Measurements from ENCODE around the gene SLC4A4. TPM values are rescaled to one million over a fixed set of nuclear protein-coding genes. Genes with fewer than 3 reads are reported as not detected.
A peak's percentile ranks its signal among the peaks of the same experiment; 100 is the strongest.

The SLC4A4 gene
- polyA plus RNA-seq, 3 donors = 72.6 to 73.7 (median 72.6) TPM

DNA sequence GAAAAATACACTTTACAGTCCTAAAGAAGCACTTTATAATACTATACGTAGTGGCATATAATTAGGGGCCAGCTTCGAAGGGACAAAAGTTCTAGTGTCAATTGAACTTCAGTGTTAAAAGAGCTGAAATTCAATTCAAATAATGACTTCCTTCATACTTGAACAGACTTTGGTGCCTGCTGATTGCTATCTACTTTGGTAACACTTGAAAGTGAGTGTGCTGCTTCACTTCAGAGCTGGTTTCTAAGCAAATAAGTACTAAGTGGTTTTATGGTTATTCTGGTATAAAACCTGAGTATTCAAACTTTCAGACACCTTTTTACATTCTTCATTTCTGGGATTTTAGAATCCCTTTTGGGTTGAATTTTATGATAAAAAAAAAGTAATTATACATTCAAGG, 107.0 kb downstream of the SLC4A4 start:
- no peak for DNase-seq (ENCODE audit: extremely low read depth in 1 of 11, low read depth in 9 of 11, low spot score in 4 of 11)

DNA sequence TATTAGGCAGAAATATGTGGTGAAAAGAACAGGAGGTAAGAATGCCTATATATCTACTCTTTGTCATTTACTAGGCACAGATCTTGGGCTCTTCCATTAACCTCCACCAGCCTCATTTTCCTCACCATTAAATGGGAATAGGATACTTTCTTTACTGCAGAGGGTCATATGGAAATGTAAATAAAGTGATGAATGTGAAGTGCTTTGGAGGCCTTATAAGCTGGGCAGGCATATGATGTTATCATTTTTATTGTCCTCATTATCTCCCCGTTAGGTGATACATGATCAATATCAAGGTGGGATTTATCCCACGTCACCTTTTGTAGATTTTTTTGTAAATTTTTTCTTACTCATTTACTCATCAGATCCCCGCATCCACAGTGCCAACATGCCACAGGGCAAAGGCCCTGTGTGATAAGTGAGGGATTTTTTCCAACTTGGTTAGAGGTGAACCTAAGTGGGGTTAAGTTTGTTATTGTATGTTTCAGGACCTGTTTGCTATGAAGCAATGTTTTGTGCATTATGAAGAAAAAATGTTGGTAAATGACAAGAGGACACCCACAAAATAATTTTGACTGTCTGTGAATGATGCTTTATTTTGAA, 107.8 kb downstream of the SLC4A4 start:
- DNase-seq (ENCODE audit: extremely low read depth in 1 of 11, low read depth in 9 of 11, low spot score in 4 of 11) = no peak

DNA sequence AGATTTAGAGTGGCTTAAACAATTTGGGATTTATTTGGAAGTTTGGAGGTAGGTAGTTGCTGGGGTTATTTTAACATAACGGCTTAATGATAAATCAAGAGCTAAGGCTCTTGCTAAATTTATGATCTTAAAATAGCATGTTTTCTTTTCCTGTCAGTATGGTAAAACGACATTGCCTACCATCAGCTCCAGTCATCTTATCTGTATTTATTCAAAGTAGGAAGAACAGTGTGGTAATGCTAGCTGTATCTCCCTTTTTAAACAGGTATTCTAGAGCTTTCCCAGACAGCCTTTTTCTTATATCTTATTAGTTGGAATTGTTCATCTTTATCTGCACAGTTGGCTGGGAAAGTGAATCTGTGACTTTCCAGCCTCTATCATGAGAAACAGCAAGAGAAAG, 110.2 kb downstream of the SLC4A4 start:
- DNase-seq (ENCODE audit: extremely low read depth in 1 of 11, low read depth in 9 of 11, low spot score in 4 of 11) = no peak

DNA sequence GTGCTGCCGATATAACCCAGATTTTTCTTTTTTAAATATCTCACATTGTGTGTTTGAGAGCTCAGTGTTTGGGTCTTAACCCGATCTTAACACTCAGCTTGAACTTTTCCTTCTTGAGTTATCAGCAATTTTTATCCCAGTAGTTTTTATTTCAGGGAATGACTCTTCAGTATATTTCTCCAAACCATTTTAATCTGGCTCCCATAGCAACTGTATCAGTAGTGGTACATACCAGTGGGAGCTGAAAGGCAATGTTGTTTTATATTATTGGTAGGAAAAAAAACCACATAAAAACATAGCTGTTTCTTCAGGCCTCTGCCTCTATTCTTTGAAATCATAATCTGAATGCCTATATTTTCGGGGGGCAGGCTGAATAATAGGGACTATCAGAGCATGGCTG, 111.1 kb downstream of the SLC4A4 start:
- no peak for DNase-seq (ENCODE audit: extremely low read depth in 1 of 11, low read depth in 9 of 11, low spot score in 4 of 11)

GRCh38 chr4:71453531-71453930, 114.7 kb downstream of the SLC4A4 start:
- no peak for DNase-seq (ENCODE audit: extremely low read depth in 1 of 11, low read depth in 9 of 11, low spot score in 4 of 11)

GRCh38 chr4:71456841-71457240, 118.0 kb downstream of the SLC4A4 start:
- no peak for DNase-seq (ENCODE audit: extremely low read depth in 1 of 11, low read depth in 9 of 11, low spot score in 4 of 11)

DNA sequence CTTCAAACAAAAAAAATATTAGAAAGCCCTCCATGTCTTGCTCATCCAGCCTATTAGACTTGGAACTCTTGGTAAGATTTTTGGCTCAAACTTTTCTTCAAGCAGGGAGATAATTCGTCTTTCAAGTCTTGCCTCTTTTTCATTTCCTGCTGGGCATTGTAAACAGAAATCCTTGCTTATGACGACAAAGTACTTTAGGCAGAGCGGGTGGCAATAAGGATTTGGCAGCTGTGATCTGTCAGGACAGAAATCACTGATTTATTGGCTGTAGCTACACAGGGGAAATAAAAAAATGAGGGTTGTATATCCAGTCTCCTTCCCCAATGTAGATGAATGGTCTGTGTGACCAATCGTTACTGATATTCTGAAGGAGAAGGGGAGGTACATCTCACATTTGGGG, 121.6 kb downstream of the SLC4A4 start:
- DNase-seq (ENCODE audit: extremely low read depth in 1 of 11, low read depth in 9 of 11, low spot score in 4 of 11) = no peak

DNA sequence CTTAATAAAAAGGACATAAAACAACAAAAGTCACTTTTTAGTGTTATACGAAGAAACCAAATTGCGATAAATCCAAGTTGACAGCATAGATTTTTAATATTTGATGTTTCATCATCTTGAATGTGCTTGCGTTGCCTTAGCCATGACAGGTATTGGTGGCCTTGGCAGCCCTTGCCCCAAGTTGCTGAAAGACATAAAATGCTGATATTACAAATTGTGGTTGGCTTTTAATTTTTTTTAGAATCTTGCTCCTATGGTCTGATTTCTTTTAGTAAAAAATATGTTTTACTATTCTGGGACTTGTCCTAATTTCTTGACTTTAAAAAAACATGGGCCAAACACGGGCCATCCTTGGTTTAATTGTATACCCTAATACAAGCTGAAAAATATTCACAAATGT, 122.6 kb downstream of the SLC4A4 start:
- DNase-seq (ENCODE audit: extremely low read depth in 1 of 11, low read depth in 9 of 11, low spot score in 4 of 11) = no peak

GRCh38 chr4:71466775-71467174, 128.0 kb downstream of the SLC4A4 start:
- no peak for DNase-seq (ENCODE audit: extremely low read depth in 1 of 11, low read depth in 9 of 11, low spot score in 4 of 11)

DNA sequence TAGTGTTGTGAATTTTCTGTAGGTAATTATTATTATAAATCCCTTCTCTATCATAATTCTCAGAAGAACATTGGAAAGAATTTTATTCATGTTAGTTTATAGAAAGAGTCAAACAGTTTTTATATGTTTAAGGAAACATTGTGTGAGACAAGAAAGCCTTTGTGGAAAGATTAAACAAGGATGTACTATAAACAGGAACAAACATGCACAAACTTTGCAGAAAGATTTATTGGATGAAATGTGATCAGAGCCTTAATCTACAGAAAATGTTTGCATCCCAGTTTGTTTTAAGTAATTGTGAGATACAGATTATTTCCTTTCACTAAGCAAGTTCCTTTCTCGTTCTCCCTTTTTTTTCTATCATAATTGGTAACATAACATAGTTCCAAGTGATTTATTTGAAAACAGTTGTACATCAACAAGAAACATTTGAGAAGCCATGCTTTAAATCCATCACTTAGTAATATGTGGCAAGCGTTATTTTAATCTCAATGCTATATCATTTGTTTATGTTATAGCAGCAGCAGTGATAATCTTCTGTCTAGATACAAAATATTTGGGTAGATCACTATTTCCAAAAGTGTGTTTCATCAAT, 129.4 kb downstream of the SLC4A4 start:
- DNase-seq (ENCODE audit: extremely low read depth in 1 of 11, low read depth in 9 of 11, low spot score in 4 of 11) = no peak

DNA sequence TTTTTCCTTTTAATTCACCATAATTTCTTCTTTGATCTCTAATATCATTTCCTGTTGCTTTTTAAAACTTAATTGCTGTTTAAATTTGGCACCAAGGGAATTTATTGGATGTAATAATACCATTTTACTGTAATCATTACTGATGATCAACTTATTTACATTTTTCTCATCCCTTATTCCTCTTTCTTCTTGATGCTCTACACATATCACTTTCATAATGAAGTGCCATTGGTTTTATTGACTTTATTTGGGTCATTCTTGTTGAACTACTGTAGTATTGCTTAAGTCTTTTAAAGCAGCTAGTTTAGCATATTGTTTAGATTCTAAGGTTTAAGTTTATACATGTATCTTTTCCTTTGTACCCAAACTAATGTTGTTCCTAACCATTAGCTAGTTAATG, 130.7 kb downstream of the SLC4A4 start:
- no peak for DNase-seq (ENCODE audit: extremely low read depth in 1 of 11, low read depth in 9 of 11, low spot score in 4 of 11)

GRCh38 chr4:71470524-71470923, 131.7 kb downstream of the SLC4A4 start:
- no peak for DNase-seq (ENCODE audit: extremely low read depth in 1 of 11, low read depth in 9 of 11, low spot score in 4 of 11)

DNA sequence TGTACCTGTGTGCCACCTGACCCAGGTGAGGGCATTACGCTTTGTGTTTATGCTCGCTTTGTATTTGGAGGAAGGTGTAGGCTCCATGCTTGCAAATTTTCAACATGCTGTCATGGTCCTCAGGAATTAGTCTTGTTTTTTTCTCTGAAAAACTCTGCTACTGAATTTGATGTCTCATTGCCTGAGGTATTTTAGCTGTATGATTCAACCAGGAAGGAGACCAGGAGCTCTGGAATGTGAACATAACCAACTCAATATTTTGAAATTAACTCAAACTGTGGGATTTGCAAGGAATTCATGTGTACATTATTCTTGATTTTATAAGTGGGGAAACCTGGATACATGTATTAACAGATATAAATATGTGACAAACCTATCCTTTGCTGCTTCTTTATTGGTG, 134.1 kb downstream of the SLC4A4 start:
- DNase-seq (ENCODE audit: extremely low read depth in 1 of 11, low read depth in 9 of 11, low spot score in 4 of 11) = no peak

DNA sequence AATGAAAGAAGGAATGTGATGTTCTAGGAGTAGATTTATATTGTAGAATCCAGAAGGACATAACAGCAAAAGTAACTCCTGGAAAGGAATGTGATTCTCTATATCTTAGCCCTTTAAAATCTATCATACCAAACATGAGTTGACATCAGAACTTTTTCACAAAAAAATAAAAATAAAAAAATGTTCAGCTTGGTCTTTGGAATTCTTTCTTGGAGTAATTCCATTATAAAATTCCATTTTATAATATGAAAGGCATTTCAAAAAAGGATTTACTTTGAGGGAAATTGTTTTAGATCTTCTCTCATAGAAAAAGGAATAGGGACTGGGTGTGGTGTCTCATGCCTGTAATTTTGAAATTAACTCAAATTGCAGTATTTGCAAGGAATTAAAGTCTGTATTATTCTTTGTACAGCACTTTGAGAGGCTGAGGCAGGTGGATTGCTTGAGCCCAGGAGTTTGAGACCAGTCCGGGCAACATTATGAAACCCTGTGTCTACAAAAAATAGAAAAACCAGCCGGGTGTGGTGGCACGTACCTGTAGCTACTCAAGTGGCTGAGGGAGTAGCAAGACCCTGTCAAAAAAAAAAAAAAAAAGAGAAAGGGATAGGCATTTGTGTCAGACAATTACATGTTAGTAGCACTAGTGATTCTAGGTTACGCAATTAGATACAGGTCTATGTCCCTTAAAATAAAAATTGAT, 134.9 kb downstream of the SLC4A4 start:
- no peak for DNase-seq (ENCODE audit: extremely low read depth in 1 of 11, low read depth in 9 of 11, low spot score in 4 of 11)

GRCh38 chr4:71474731-71475130, 135.9 kb downstream of the SLC4A4 start:
- DNase-seq (ENCODE audit: extremely low read depth in 1 of 11, low read depth in 9 of 11, low spot score in 4 of 11) = no peak

DNA sequence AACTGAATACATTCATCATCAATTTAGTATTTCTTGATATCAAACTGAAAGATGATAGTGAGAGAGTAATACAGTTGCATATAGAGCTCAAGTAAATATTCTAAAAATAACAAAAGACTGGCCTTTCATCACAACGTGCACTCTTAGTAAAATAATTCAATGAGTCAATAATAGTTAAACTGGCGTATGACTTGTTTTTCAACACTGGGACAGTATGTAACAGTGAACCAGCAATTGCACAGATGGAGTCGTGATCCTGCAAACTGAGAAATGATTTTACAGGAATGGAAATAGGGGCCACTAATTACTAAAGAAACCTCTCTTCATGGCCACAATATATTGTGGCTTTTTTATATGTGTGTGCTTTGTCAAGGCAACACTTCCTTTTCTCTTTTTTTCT, 137.4 kb downstream of the SLC4A4 start:
- DNase-seq (ENCODE audit: extremely low read depth in 1 of 11, low read depth in 9 of 11, low spot score in 4 of 11) = no peak

DNA sequence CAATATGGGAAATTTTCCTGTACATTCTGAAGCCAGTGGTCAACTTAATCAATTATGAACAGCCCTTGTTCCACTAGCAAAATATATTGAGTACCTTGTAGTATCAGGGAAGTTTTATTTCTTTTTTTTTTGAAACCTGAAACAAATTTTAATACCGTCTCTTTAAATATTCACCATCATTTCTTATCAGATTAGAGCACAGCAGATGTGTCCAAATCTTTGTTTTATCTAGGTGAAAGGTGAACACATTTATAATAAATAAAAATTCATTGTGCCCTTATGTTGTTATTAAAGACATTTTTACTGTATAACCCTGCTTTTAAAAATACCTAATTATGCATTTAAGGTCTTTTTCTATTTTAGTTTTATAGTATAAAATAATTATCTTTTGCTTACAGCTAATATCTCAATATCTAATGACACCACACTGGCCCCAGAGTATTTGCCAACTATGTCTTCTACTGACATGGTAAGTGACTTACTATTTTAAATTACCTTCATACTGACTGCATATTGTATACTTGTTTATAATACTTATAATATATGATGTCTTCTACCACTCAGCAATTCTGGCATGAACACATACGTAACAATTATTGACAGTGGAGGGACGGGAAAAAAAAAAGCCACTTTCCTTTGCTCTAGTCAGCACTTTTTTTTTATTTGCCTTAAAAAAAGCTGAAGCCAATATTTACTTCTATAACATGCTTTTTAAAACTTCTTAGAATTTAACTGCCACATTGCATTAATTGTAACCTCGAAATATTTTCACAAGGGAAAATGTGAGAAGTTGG, 147.9 kb downstream of the SLC4A4 start:
- no peak for DNase-seq (ENCODE audit: extremely low read depth in 1 of 11, low read depth in 9 of 11, low spot score in 4 of 11)

- DNase-seq (ENCODE audit: extremely low read depth in 1 of 11, low read depth in 9 of 11, low spot score in 4 of 11) = peak; percentile 17 to 55 (median 35)
Observed at GRCh38 chr4:71487344-71487920, 148.6 kb downstream of the SLC4A4 start.

DNA sequence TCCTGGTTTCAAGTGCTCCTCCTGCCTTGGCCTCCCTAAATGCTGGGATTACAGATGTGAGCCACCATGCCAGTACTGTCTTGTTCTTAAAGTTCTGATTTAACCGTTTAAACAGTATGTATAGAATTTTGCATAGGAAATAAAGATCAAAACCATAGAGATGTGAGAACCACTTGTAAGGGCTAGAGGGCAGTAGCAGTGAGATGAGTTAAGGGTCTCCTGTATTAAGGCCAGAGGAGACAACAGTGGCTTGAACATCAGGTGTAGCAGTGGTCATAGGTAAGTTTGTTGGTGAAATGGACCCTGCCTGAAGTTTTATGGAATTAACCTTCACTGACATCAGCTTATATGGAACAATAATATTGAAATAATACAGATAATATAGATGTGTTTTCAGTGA, 155.7 kb downstream of the SLC4A4 start:
- no peak for DNase-seq (ENCODE audit: extremely low read depth in 1 of 11, low read depth in 9 of 11, low spot score in 4 of 11)

- no peak for DNase-seq (ENCODE audit: extremely low read depth in 1 of 11, low read depth in 9 of 11, low spot score in 4 of 11)
Observed at GRCh38 chr4:71495454-71495853, 156.6 kb downstream of the SLC4A4 start.

Measured in renal cortex interstitium (tissue), 11 donors.